ENCODE data around the gene PADI6.

Gene PADI6

DNA sequence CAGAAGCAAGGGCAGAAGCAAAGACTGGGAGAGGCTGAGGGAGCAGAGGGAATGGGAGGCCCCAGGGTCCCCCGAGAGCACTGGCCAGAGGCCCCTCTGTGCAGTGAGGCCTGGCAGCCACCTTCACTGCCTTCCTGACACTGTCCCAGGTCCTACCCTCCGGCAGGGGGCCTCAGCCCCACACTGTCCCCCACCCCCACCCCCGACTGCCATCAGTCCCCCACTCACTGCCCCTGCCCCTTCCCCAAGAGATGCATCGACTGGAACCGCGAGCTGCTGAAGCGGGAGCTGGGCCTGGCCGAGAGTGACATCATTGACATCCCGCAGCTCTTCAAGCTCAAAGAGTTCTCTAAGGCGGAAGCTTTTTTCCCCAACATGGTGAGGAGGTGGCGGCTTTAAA lies 13.0 kb upstream of the PADI6 start:
- TF ChIP-seq, protein P1, sequence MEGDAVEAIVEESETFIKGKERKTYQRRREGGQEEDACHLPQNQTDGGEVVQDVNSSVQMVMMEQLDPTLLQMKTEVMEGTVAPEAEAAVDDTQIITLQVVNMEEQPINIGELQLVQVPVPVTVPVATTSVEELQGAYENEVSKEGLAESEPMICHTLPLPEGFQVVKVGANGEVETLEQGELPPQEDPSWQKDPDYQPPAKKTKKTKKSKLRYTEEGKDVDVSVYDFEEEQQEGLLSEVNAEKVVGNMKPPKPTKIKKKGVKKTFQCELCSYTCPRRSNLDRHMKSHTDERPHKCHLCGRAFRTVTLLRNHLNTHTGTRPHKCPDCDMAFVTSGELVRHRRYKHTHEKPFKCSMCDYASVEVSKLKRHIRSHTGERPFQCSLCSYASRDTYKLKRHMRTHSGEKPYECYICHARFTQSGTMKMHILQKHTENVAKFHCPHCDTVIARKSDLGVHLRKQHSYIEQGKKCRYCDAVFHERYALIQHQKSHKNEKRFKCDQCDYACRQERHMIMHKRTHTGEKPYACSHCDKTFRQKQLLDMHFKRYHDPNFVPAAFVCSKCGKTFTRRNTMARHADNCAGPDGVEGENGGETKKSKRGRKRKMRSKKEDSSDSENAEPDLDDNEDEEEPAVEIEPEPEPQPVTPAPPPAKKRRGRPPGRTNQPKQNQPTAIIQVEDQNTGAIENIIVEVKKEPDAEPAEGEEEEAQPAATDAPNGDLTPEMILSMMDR (IDR thresholded peaks at IDR 0.05) = no peak
- no peak for DNase-seq
- peaks cover 0 to 60% of the 10 kb centered on the region in 2 donors for H3K27me3 ChIP-seq
- H3K4me1 ChIP-seq = no peaks in the 10 kb centered on the region
- intact Hi-C loops (cut with DNase I; ENCODE audit: low total_unique reads) = no loop called here
- H3K36me3 ChIP-seq = no peaks in the 10 kb centered on the region
- no peak overlapping the region for H3K4me3 ChIP-seq
- H3K9me3 ChIP-seq = no peaks in the 10 kb centered on the region
- no peak overlapping the region for H3K27ac ChIP-seq

DNA sequence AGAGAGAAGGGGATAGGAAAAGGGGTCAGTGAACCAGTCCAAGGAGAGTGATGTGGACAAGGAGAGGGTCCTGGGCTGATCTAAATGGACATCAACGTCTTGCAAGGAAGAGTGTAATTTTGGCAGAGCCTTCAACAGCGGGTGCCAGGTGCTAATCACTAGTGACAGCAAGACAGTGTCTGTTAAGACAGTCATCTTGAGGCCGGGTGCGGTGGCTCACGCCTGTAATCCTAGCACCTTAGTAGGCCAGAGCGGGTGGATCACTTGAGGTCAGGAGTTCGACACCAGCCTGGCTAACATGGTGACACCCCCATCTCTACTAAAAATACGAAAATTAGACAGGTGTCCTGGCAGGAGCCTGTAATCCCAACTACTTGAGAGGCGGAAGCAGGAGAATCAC lies 12.2 kb upstream of the PADI6 start:
- Histone ChIP-seq H3K27ac (no peak overlapping the region), H3K4me3 (no peak overlapping the region), H3K27me3 (peaks cover 0 to 60% of the 10 kb centered on the region in 2 donors), H3K36me3 (no peaks in the 10 kb centered on the region), H3K4me1 (no peaks in the 10 kb centered on the region), H3K9me3 (no peaks in the 10 kb centered on the region)
- TF ChIP-seq, protein P1 (IDR thresholded peaks at IDR 0.05) = no peak
- no peak for DNase-seq
- intact Hi-C loops (cut with DNase I; ENCODE audit: low total_unique reads) = no loop called here

DNA sequence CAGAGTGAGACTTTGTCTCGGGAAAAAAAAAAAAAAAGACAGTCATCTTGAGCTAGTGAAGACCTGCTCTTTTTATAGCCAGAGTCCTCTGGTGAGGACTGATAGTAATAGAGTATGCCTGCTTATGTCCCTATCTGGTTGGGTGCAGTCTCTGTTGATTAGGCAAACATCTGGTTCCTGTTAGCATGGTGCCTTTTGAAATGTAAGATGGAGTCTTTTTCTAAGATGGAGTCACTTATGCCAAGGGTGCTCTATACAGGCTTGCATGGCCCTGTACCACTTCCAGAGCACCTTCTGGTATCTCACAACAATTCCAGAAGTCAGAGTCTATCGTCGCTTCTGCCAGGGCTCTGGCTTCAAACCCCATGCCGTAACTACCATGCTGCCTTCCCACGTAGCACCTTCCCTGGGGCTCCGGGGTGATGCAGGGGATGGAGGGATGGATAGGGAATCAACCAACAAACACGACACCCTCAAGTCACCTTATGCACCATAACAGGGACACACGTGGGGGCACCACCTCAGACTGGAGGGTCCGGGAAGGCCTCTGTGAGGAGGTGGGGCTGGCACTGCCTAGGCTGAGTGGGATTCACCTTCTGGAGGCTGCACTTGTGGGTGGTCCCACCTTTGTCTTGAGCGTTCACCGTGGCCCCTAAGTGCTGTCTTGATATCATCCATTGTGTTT lies 11.6 kb upstream of the PADI6 start:
- TF ChIP-seq, protein P1 (IDR thresholded peaks at IDR 0.05) = no peak
- H3K27me3 ChIP-seq = peaks cover 0 to 63% of the 10 kb centered on the region in 2 donors
- intact Hi-C loops (cut with DNase I; ENCODE audit: low total_unique reads) = no loop called here
- no peaks in the 10 kb centered on the region for H3K36me3 ChIP-seq
- DNase-seq = no peak
- H3K4me1 ChIP-seq = no peaks in the 10 kb centered on the region
- no peaks in the 10 kb centered on the region for H3K9me3 ChIP-seq
- H3K27ac ChIP-seq = no peak overlapping the region
- H3K4me3 ChIP-seq = no peak overlapping the region

GRCh38 chr1:17361687-17362086 lies 10.3 kb upstream of the PADI6 start:
- no peaks in the 10 kb centered on the region for H3K4me1 ChIP-seq
- no peaks in the 10 kb centered on the region for H3K36me3 ChIP-seq
- intact Hi-C loops (cut with DNase I; ENCODE audit: low total_unique reads) = no loop called here
- no peak for DNase-seq
- TF ChIP-seq, protein P1 (IDR thresholded peaks at IDR 0.05) = no peak
- no peak overlapping the region for H3K4me3 ChIP-seq
- peaks cover 0 to 64% of the 10 kb centered on the region in 2 donors for H3K27me3 ChIP-seq
- no peaks in the 10 kb centered on the region for H3K9me3 ChIP-seq
- H3K27ac ChIP-seq = no peak overlapping the region

DNA sequence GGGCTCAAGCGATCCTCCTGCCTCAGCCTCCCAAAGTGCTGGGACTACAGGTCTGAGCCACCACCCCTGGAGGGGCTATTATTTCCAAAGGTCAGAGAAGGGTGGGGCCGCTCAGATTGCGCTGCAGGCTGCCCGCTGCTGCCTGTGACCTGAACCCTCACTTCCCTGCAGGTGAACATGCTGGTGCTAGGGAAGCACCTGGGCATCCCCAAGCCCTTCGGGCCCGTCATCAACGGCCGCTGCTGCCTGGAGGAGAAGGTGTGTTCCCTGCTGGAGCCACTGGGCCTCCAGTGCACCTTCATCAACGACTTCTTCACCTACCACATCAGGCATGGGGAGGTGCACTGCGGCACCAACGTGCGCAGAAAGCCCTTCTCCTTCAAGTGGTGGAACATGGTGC lies 8.6 kb upstream of the PADI6 start:
- H3K27ac ChIP-seq = no peak overlapping the region
- H3K4me1 ChIP-seq = no peaks in the 10 kb centered on the region
- no peaks in the 10 kb centered on the region for H3K36me3 ChIP-seq
- no peaks in the 10 kb centered on the region for H3K9me3 ChIP-seq
- DNase-seq = no peak
- H3K27me3 ChIP-seq = peaks cover 0 to 71% of the 10 kb centered on the region in 2 donors
- TF ChIP-seq, protein P1 (IDR thresholded peaks at IDR 0.05) = no peak
- H3K4me3 ChIP-seq = no peak overlapping the region
- intact Hi-C loops (cut with DNase I; ENCODE audit: low total_unique reads) = no loop called here

- intact Hi-C loops (cut with DNase I; ENCODE audit: low total_unique reads) = no loop called here
- Histone ChIP-seq H3K9me3 (no peaks in the 10 kb centered on the region), H3K27ac (no peak overlapping the region), H3K36me3 (no peaks in the 10 kb centered on the region), H3K4me1 (no peaks in the 10 kb centered on the region), H3K4me3 (no peak overlapping the region), H3K27me3 (peaks cover 0 to 69% of the 10 kb centered on the region in 2 donors)
- TF ChIP-seq, protein P1 (IDR thresholded peaks at IDR 0.05) = no peak
- no peak for DNase-seq
Measured at GRCh38 chr1:17363771-17364170, 8.2 kb upstream of the PADI6 start.
